Activated CD8-positive, alpha-beta T cell treated with anti-CD3 and anti-CD28 coated beads for 36 hours (primary cell): ENCODE measurements around the gene STOM. TPM values are rescaled to one million over a fixed set of nuclear protein-coding genes. Genes with fewer than 3 reads are reported as not detected.

Experiments
- ATAC-seq: fragments of 200-7000 bp; cut with Tn5 transposase; one replicate; pipeline ENCODE4 v1.10.0; 2021; ENCODE audit warnings: mild to moderate bottlenecking, moderate library complexity
- CTCF ChIA-PET: fragments of 350-600 bp; sonication (Branson Sonifier 250); formaldehyde crosslinking; loops from one replicate; lab custom pipeline; 2021; ENCODE audit warnings: antibody characterized with exemption; lab: Charles Lee
- POLR2A ChIA-PET: fragments of 350-600 bp; sonication (Branson Sonifier 250); formaldehyde crosslinking; loops from one replicate; lab custom pipeline; 2021; ENCODE audit warnings: antibody characterized with exemption; lab: Charles Lee
- DNase-seq: peaks from one replicate; pipeline ENCODE4 v3.0.0-alpha.2; 2020
- H3K27ac Mint-ChIP-seq: one replicate; pipeline ENCODE4 v1.8.0; 2021; ENCODE audit warnings: mild to moderate bottlenecking, mixed read lengths
- H3K27me3 Mint-ChIP-seq: one replicate; pipeline ENCODE4 v1.8.0; 2021; ENCODE audit warnings: mixed read lengths
- H3K36me3 Mint-ChIP-seq: one replicate; pipeline ENCODE4 v1.8.0; 2021; ENCODE audit warnings: low read depth, mixed read lengths
- H3K4me1 Mint-ChIP-seq: one replicate; pipeline ENCODE4 v1.8.0; 2021; ENCODE audit warnings: low read depth, mixed read lengths
- H3K4me3 Mint-ChIP-seq: one replicate; pipeline ENCODE4 v1.8.0; 2021; ENCODE audit warnings: mild to moderate bottlenecking, moderate library complexity, mixed read lengths
- H3K9me3 Mint-ChIP-seq: one replicate; pipeline ENCODE4 v1.8.0; 2021; ENCODE audit warnings: mixed read lengths
- CTCF ChIP-seq: fragments of 200-600 bp; IDR thresholded peaks from one replicate; pipeline ENCODE4 v1.8.0; 2022; ENCODE audit warnings: antibody characterized with exemption, mild to moderate bottlenecking
- intact Hi-C: fragments of 100-400 bp; cut with micrococcal nuclease; formaldehyde crosslinking; loops from one replicate; pipeline ENCODE4 v1.10.0; 2022
- total RNA-seq, 2 experiments: library from RNA; stranded (reverse); gene quantifications; one replicate each; pipeline ENCODE4 v1.2.3, GENCODE V29; 2021

Gene STOM
- total RNA-seq, 2 experiments from 2014 or later, result 31.7 to 32.5 TPM

- no peak overlapping the region for H3K4me3 Mint-ChIP-seq
Measured at GRCh38 chr9:121364886-121365285, 5.2 kb downstream of the STOM start.

GRCh38 chr9:121364077-121364476 lies 6.0 kb downstream of the STOM start:
- no peak for TF ChIP-seq CTCF
- CTCF ChIA-PET, result interaction anchor here (1.0 to 4.9 kb wide), 5 partner anchors 11 to 86 kb away, joined by 3 to 20 read pairs (median 4); no protein-coding TSS in a partner anchor
- Mint-ChIP-seq H3K36me3 (peaks cover 2% of the 10 kb centered on the region), H3K27ac (no peak overlapping the region), H3K27me3 (no peaks in the 10 kb centered on the region), H3K4me3 (no peak overlapping the region), H3K4me1 (peaks cover 70% of the 10 kb centered on the region), H3K9me3 (no peaks in the 10 kb centered on the region)
- no peak for DNase-seq
- no peak for ATAC-seq
- POLR2A ChIA-PET, result no interaction called here
- intact Hi-C loops, result no loop called here

More at GRCh38 chr9:121364886-121365285, 5.2 kb downstream of the STOM start:
- ATAC-seq (no peak), DNase-seq (no peak)
- intact Hi-C loops, result no loop called here
- ChIA-PET POLR2A (no interaction called here), CTCF (interaction anchor here (1.4 to 4.9 kb wide), 3 partner anchors 13 to 45 kb away, joined by 4 to 20 read pairs (median 4); no protein-coding TSS in a partner anchor)
- Mint-ChIP-seq H3K9me3 (no peaks in the 10 kb centered on the region), H3K4me1 (peaks cover 66% of the 10 kb centered on the region), H3K27ac (peak overlapping the region; percentile 4), H3K27me3 (no peaks in the 10 kb centered on the region), H3K36me3 (no peaks in the 10 kb centered on the region)
- no peak for TF ChIP-seq CTCF

- no peaks in the 10 kb centered on the region for H3K9me3 Mint-ChIP-seq
- peaks cover 2% of the 10 kb centered on the region for H3K36me3 Mint-ChIP-seq
- intact Hi-C loops, result no loop called here
- H3K27ac Mint-ChIP-seq, result no peak overlapping the region
- ATAC-seq, result no peak
- TF ChIP-seq CTCF, result no peak
- ChIA-PET POLR2A (no interaction called here), CTCF (interaction anchor here (1.0 to 4.9 kb wide), 5 partner anchors 10 to 85 kb away, joined by 3 to 20 read pairs (median 4); no protein-coding TSS in a partner anchor)
- peaks cover 70% of the 10 kb centered on the region for H3K4me1 Mint-ChIP-seq
- H3K4me3 Mint-ChIP-seq, result no peak overlapping the region
- DNase-seq, result no peak
- no peaks in the 10 kb centered on the region for H3K27me3 Mint-ChIP-seq
Measured at GRCh38 chr9:121363622-121363961, 6.5 kb downstream of the STOM start.

- H3K27ac Mint-ChIP-seq, result peak overlapping the region; percentile 47
- H3K36me3 Mint-ChIP-seq, result peaks cover 2% of the 10 kb centered on the region
- DNase-seq (no peak), ATAC-seq (no peak)
- H3K4me1 Mint-ChIP-seq, result peaks cover 71% of the 10 kb centered on the region
- H3K4me3 Mint-ChIP-seq, result no peak overlapping the region
- intact Hi-C loops, result no loop called here
- POLR2A ChIA-PET, result no interaction called here
- CTCF ChIA-PET, result interaction anchor here (1.0 to 4.9 kb wide), 4 partner anchors 9 to 85 kb away, joined by 3 to 20 read pairs (median 6); no protein-coding TSS in a partner anchor
- no peak for TF ChIP-seq CTCF
- H3K27me3 Mint-ChIP-seq, result no peaks in the 10 kb centered on the region
- no peaks in the 10 kb centered on the region for H3K9me3 Mint-ChIP-seq
Measured at GRCh38 chr9:121362813-121363621, 7.0 kb downstream of the STOM start.
